GM11168 (cell line): ENCODE results near the gene SLC16A10.
"Not testable (repeated sequence)": the region's sequence is repeated elsewhere in the genome, so short reads cannot be mapped to it uniquely, and the experiment has no call there.

Experiments used
- in situ Hi-C: fragments of 300-500 bp; cut with MboI; formaldehyde crosslinking; loops from one replicate; pipeline ENCODE4 v1.12.0; 2022; ENCODE audit warnings: low sequenced_read_pairs; ENCODE audit not compliant: unreplicated experiment

SLC16A10 gene

GRCh38 chr6:111124406-111124805, 37.1 kb downstream of the SLC16A10 start:
- in situ Hi-C loops = no loop called here

DNA sequence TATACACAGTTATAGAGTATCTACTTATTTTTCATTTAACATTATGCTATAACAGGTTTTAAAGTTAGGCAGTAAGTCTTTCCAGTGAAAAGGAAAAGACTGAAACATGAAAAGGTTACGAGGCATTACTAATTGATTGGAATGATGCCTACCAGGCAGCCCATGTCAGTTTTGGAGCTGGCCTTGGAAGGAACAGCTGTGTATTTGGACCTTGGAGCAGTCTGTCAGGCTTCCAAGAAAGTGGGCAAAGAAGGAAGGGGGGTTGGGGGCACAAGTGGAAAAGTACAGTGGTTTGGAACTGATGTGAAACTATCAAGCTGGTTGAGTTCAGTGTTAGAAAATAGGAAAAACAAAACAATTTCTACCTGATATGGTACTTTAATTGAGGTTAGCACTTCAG, 41.7 kb downstream of the SLC16A10 start:
- in situ Hi-C loops = no loop called here

DNA sequence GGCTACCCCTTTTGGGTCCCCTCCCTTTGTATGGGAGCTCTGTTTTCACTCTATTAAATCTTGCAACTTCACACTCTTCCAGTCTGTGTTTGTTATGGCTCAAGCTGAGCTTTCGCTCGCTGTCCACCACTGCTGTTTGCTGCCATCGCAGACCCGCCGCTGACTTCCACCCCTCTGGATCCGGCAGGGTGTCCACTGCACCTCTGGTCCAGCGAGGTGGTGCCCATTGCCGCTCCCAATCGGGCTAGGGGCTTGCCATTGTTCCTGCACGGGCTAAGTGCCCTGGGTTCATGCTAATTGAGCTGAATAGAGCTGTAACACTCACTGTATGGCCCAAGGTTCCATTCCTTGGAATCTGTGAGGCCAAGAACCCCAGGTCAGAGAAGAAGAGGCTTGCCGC, 43.7 kb downstream of the SLC16A10 start:
- in situ Hi-C loops = not testable (repeated sequence)

DNA sequence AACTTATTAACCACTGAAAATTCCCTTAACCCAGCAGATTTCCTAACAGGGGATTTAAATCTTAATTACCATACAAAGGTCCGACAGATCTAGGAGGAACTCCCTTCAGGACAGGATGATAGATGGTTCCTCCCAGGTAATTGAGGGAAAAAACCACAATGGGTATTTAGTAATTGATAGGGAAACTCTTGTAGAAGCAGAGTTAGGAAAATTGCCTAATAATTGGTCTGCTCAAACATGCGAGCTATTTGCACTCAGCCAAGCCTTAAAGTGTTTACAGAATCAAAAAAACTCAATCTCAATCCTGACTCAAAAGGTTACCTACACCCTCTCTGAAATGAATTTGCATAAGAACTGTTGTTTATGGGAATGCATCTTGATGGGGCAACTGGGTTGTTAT, 45.4 kb downstream of the SLC16A10 start:
- in situ Hi-C loops = not testable (repeated sequence)

DNA sequence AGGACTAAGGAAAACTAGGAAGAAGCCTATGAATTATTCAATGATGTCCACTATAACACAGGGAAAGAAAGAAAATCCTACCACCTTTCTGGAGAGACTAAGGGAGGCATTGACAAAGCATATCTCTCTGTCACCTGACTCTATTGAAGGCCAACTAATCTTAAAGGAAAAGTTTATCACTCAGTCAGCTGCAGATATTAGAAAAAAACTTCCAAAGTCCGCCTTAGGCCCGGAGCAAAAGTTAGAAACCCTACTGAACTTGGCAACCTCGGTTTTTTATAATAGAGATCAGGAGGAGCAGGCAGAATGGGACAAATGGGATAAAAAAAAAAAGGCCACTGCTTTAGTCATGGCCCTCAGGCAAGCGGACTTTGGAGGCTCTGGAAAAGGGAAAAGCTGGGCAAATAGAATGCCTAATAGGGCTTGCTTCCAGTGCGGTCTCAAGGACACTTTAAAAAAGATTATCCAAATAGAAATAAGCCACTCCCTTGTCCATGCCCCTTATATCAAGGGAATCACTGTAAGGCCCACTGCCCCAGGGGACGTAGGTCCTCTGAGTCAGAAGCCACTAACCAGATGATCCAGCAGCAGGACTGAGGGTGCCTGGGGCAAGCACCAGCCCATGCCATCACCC, 47.0 kb downstream of the SLC16A10 start:
- in situ Hi-C loops = not testable (repeated sequence)

- in situ Hi-C loops = not testable (repeated sequence)
Observed at GRCh38 chr6:111137489-111138093, 50.3 kb downstream of the SLC16A10 start.

- in situ Hi-C loops = no loop called here
Observed at GRCh38 chr6:111147440-111147839, 60.1 kb downstream of the SLC16A10 start.

GRCh38 chr6:111148110-111148509, 60.8 kb downstream of the SLC16A10 start:
- in situ Hi-C loops = no loop called here

- in situ Hi-C loops = no loop called here
Observed at GRCh38 chr6:111150577-111150976, 63.3 kb downstream of the SLC16A10 start.

DNA sequence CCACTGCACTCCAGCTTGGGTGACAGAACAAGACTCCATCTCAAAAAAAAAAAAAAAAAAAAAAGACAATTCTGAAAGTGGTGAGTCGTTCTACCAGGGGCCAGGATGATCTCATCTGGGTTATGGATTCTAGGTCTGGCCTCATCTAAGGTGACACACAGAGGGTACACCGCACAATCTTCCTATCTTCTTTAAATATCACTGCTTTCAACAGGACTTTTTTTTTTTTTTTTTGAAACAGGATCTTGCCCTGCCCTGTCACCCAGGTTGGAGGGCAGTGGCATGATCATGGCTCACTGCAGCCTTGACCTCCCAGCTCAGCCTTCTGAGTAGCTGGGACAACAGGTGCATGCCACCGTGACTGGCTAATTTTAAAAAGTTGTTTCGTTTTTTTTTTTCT, 67.7 kb downstream of the SLC16A10 start:
- in situ Hi-C loops = no loop called here

- in situ Hi-C loops = no loop called here
Observed at GRCh38 chr6:111157412-111157811, 70.1 kb downstream of the SLC16A10 start.

- in situ Hi-C loops = no loop called here
Observed at GRCh38 chr6:111159633-111160032, 72.3 kb downstream of the SLC16A10 start.

GRCh38 chr6:111161650-111162049, 74.3 kb downstream of the SLC16A10 start:
- in situ Hi-C loops = no loop called here

- in situ Hi-C loops = no loop called here
Observed at GRCh38 chr6:111162504-111162903, 75.2 kb downstream of the SLC16A10 start.

GRCh38 chr6:111171577-111172400, 84.5 kb downstream of the SLC16A10 start:
- in situ Hi-C loops = no loop called here

GRCh38 chr6:111172563-111172962, 85.3 kb downstream of the SLC16A10 start:
- in situ Hi-C loops = no loop called here

- in situ Hi-C loops = no loop called here
Observed at GRCh38 chr6:111173341-111173740, 86.0 kb downstream of the SLC16A10 start.

DNA sequence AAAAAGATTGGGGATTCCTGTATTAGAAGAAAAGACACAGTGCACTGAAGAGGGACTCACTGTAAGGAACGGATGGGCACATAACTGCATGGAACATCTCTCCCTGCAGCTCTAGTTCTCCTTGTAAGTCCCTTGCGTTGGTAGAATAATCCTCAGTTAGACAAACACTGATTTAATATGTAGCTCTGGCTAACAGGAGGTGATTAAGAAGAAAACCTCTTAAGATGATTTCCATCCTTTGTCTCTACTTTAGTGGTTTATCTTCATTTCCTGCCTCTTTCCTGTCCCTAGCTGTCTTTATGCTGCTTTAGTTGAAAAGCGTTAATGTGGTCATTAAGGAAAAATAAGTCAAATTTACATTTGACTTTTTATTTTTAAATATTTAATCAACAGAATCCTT, 86.6 kb downstream of the SLC16A10 start:
- in situ Hi-C loops = no loop called here

DNA sequence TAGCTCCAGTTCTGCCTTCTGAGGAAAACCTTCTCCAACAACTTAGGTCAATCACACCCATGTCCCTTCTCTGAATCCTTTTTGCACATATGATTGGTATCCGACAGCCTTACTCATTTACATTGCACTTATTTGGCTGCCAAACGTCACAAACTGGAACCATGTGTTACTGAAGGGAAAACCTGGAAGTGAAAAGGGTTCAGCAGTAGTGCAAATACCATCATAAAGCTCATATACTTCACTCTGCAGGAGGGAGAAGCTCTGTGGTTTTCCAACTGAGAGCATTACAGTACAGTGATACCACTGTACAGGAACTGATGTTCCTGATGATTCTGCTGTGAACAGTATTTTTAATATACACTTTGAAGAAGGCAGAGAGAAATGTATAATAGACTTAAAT, 87.8 kb downstream of the SLC16A10 start:
- in situ Hi-C loops = no loop called here

- in situ Hi-C loops = no loop called here
Observed at GRCh38 chr6:111176038-111176759, 88.9 kb downstream of the SLC16A10 start.

- in situ Hi-C loops = no loop called here
Observed at GRCh38 chr6:111176760-111177099, 89.4 kb downstream of the SLC16A10 start.
